GM18868 (cell line): ENCODE data around the gene SURF1.
A peak's percentile ranks its signal among the peaks of the same experiment; 100 is the strongest.
"Not testable (repeated sequence)": the region's sequence is repeated elsewhere in the genome, so short reads cannot be mapped to it uniquely, and the experiment has no call there.

Experiments
- ATAC-seq: cut with Tn5 transposase; IDR thresholded peaks from one replicate; pipeline ENCODE4 v1.9.1; 2021; ENCODE audit warnings: mild to moderate bottlenecking, moderate library complexity; ENCODE audit not compliant: unreplicated experiment

Gene SURF1

GRCh38 chr9:133356391-133357091, at the start of gene SURF1, which contains the start of gene SURF2:
SURF1 (minus strand) TSS chr9:133356487; CDS start chr9:133356453, 34 bp downstream.
SURF2 (plus strand) TSS chr9:133356550; CDS start chr9:133356593, 43 bp downstream.
- peak; percentile 72 for ATAC-seq

GRCh38 chr9:133405508-133406438, 49.5 kb upstream of the SURF1 start:
- ATAC-seq = no peak

GRCh38 chr9:133404454-133405002, 48.2 kb upstream of the SURF1 start:
- ATAC-seq = no peak

GRCh38 chr9:133403766-133404453, 47.6 kb upstream of the SURF1 start:
- ATAC-seq = no peak

GRCh38 chr9:133402689-133403088, 46.4 kb upstream of the SURF1 start:
- no peak for ATAC-seq

- no peak for ATAC-seq
These were observed 45.3 kb upstream of the SURF1 start for GRCh38 chr9:133401588-133401987.

GRCh38 chr9:133400292-133400691, 44.0 kb upstream of the SURF1 start:
- ATAC-seq = no peak

- ATAC-seq = no peak
These were observed 41.6 kb upstream of the SURF1 start for GRCh38 chr9:133397895-133398294.

GRCh38 chr9:133397370-133397769, 41.1 kb upstream of the SURF1 start:
- ATAC-seq = no peak

GRCh38 chr9:133396952-133397351, 40.7 kb upstream of the SURF1 start:
- no peak for ATAC-seq

GRCh38 chr9:133394687-133395271, 38.5 kb upstream of the SURF1 start:
- ATAC-seq = no peak

- no peak for ATAC-seq
These were observed 37.1 kb upstream of the SURF1 start for GRCh38 chr9:133393399-133393798.

- not testable (repeated sequence) for ATAC-seq
These were observed 36.0 kb upstream of the SURF1 start for GRCh38 chr9:133392308-133392707.

GRCh38 chr9:133391449-133391848, 35.2 kb upstream of the SURF1 start:
- not testable (repeated sequence) for ATAC-seq

- no peak for ATAC-seq
These were observed 34.4 kb upstream of the SURF1 start for GRCh38 chr9:133390713-133391112.

- ATAC-seq = no peak
These were observed 33.3 kb upstream of the SURF1 start for GRCh38 chr9:133389562-133389961.

- no peak for ATAC-seq
These were observed 32.8 kb upstream of the SURF1 start for GRCh38 chr9:133389025-133389557.

GRCh38 chr9:133387680-133388079, 31.4 kb upstream of the SURF1 start:
- ATAC-seq = no peak

- no peak for ATAC-seq
These were observed 30.1 kb upstream of the SURF1 start for GRCh38 chr9:133386338-133386737.

GRCh38 chr9:133385452-133385851, 29.2 kb upstream of the SURF1 start:
- no peak for ATAC-seq
